HG02623 (cell line): ENCODE data around the gene BMI1.
A peak's percentile ranks its signal among the peaks of the same experiment; 100 is the strongest.

ENCODE experiments used
- ATAC-seq: cut with Tn5 transposase; IDR thresholded peaks from one replicate; pipeline ENCODE4 v1.9.1; 2021; ENCODE audit warnings: moderate library complexity; ENCODE audit not compliant: unreplicated experiment

BMI1 gene

GRCh38 chr10:22319547-22319979 is 1.3 kb upstream of the BMI1 start:
- no peak for ATAC-seq

GRCh38 chr10:22319980-22320558 is 830 bp upstream of the BMI1 start:
- no peak for ATAC-seq

GRCh38 chr10:22321156-22321923 is 441 bp downstream of the BMI1 start:
- ATAC-seq: no peak

- ATAC-seq: no peak
Observed at GRCh38 chr10:22321924-22322640, 1.2 kb downstream of the BMI1 start.

GRCh38 chr10:22322641-22323160 is 1.8 kb downstream of the BMI1 start:
- no peak for ATAC-seq

GRCh38 chr10:22323538-22324305 is 2.8 kb downstream of the BMI1 start:
- no peak for ATAC-seq

- ATAC-seq: no peak
Observed at GRCh38 chr10:22324413-22324812, 3.5 kb downstream of the BMI1 start.

GRCh38 chr10:22324893-22325271 is 4.0 kb downstream of the BMI1 start:
- no peak for ATAC-seq

GRCh38 chr10:22325272-22326144 is 4.6 kb downstream of the BMI1 start:
- ATAC-seq: peak; percentile 36

GRCh38 chr10:22326145-22326702 is 5.3 kb downstream of the BMI1 start:
- no peak for ATAC-seq

- no peak for ATAC-seq
Observed at GRCh38 chr10:22329150-22329549, 8.3 kb downstream of the BMI1 start.

- ATAC-seq: no peak
Observed at GRCh38 chr10:22332116-22332692, 11.3 kb downstream of the BMI1 start.

- no peak for ATAC-seq
Observed at GRCh38 chr10:22333167-22333974, 12.5 kb downstream of the BMI1 start.

GRCh38 chr10:22333975-22334282 is 13.0 kb downstream of the BMI1 start:
- ATAC-seq: no peak

- no peak for ATAC-seq
Observed at GRCh38 chr10:22334414-22335172, 13.7 kb downstream of the BMI1 start.

GRCh38 chr10:22335173-22335933 is 14.5 kb downstream of the BMI1 start:
- peak; percentile 40 for ATAC-seq

- no peak for ATAC-seq
Observed at GRCh38 chr10:22338185-22338900, 17.4 kb downstream of the BMI1 start.
